GM19438 (cell line): ENCODE data around the gene KCNMB2.

Experiments used
- ATAC-seq: cut with Tn5 transposase; IDR thresholded peaks from one replicate; pipeline ENCODE4 v1.9.1; 2021; ENCODE audit warnings: low read depth; ENCODE audit not compliant: unreplicated experiment

The KCNMB2 gene

DNA sequence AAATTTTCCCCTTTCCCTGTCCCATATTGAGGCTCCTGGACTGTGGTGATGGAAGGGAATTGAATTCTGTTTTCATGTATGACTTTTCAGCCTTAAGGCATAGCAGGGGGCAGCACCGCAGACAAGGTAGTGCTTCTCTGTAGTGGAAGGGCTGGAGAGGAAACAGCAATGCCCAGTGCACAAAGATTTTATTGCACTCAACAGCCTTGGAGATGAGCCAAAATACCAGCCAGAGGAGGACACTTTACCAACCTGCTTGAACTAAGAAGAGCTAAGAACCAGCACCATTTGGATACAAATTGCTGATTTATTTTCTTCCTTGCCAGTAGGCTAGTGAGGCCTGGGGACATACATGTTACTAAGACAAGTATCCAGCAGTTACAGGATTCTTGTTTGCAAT is 98.7 kb downstream of the KCNMB2 start:
- ATAC-seq, result no peak

GRCh38 chr3:178637802-178638201 is 101.6 kb downstream of the KCNMB2 start:
- ATAC-seq, result no peak

- ATAC-seq, result no peak
Observed at GRCh38 chr3:178645503-178645902, 109.3 kb downstream of the KCNMB2 start.

DNA sequence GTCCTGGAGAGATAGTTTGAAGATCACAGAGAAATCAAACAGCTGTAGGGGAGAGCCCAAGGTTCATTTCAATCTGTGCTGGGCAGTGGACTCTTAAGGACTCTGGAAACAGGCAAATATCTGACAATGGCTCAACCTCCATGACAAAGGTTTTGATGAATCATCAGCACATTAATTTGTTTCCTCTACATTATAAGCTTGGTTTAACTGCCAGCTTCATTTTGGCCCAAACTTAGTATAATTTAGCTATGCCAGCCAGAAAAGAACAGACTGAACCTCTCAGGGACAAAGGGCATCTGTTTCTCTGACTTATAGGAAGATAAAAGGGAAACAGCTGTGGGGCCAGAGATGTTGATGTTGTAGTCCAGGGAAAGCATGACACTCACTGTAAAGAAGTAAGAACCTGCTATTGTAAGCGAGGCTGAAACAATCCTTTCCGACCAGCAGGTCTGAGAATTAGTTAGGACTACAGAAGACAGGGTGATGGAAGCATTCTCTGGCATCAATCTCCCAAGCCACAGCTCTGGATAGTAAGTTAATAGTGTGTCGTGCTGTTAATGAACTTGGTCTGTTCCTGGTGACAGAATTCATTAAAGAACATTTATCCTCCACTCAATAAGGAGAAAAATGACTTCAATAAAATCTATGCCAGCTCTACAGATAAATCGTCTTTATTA is 110.1 kb downstream of the KCNMB2 start:
- no peak for ATAC-seq

DNA sequence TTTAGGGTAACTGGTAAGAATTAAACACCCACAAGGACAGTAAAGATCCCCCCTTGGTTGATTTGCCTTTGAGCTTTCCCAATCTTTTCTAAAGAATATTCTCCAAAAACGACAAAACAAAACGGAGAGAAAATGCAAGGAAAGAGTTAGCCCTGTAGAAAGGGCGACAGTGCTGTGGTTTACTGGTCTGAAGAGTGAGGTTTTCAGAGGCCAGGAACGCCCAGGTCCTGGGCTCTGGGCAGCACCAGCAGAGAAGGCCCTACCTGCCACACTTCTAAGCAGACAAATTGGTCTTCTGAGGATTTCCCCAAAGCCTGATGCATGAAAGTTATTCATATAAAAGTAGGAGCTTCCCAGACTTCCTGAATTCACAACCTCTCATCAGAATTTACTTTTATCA is 119.3 kb downstream of the KCNMB2 start:
- ATAC-seq, result no peak

GRCh38 chr3:178658694-178659325 is 122.6 kb downstream of the KCNMB2 start:
- no peak for ATAC-seq

- no peak for ATAC-seq
Observed at GRCh38 chr3:178663201-178663934, 127.1 kb downstream of the KCNMB2 start.

GRCh38 chr3:178665747-178666146 is 129.5 kb downstream of the KCNMB2 start:
- no peak for ATAC-seq

DNA sequence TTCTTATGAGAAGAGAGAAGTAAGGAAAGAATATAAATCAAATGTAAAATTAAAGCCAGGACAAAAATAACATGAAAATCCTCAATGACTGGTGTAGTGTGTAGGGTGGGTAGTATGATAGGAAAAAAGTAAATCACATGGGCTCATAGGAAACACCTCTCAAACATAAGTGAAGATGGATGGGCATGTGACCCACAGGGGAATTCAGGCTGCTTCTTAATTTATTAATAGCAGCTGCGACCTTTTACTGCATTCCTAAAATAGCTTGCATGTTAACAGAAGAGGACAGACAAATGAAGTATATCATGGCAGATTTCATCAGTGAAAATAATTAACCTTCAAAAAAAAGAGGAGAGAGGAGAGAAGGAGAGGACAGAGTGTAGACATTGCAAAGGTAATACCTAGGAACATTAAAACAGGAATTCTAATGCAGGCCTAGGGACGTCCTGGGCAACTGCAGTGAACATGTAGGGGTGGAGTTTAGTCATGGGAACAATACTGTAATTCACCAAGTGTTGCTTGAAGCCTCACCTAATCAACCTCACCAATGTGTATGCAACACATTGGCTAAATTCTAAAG is 132.9 kb downstream of the KCNMB2 start:
- no peak for ATAC-seq

DNA sequence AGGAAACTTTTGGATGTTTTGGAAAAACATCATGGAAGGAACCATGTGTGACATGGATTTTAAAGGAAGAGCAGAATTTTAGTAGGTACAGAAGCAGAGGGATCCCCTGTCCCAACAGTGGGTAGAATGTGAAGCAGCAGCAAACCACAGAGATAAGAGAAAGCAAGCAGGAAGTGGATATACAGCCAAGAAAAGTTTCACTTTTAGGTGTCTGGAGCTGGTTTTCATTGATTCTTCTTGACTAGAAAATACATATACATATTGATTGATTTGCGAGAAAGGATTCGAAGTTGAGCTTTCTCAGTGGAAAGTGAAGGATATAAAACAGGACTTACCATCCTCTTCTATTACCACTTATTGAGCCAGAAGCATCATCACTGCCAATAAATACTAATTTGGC is 133.5 kb downstream of the KCNMB2 start:
- peak; percentile 39 for ATAC-seq

- peak; percentile 37 for ATAC-seq
Observed at GRCh38 chr3:178671377-178671776, 135.1 kb downstream of the KCNMB2 start.

DNA sequence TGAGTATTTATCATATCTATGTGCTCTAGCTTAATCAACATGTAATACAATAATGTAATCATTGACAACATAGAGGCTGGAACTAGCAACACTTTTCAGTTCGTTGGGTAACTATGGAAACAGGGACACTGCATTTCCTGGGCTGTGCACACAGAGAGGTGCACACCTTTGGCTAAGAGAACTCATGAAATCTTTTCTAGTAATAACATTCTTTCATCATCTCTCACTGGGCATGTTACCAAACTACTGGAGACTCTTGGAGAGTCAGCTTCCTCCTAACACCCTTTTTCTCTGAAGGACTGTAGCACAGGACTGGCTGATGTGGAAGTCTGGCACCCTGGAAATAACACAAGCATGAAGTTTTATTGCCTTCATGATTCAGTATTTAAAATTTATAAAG is 135.6 kb downstream of the KCNMB2 start:
- peak; percentile 71 for ATAC-seq

- no peak for ATAC-seq
Observed at GRCh38 chr3:178672275-178672674, 136.0 kb downstream of the KCNMB2 start.

DNA sequence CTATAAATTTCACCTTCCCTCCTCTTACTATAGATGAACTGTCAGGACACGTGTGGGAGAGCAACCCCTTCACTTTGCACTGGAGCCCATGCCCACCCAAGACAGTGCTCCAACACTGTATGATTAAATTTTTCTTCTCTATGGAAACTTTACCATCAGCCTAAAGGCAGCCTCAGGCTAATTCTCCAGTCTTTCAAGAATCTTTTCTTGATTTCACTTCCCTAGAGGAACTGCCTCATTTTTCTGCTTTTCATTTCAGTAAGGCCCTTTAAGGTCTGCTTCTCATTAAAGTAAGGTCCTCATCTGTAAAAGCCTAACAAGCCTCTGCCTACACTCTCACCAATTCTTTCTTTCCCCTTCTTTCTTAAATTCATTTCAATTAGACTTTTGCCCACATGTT is 137.3 kb downstream of the KCNMB2 start:
- no peak for ATAC-seq

DNA sequence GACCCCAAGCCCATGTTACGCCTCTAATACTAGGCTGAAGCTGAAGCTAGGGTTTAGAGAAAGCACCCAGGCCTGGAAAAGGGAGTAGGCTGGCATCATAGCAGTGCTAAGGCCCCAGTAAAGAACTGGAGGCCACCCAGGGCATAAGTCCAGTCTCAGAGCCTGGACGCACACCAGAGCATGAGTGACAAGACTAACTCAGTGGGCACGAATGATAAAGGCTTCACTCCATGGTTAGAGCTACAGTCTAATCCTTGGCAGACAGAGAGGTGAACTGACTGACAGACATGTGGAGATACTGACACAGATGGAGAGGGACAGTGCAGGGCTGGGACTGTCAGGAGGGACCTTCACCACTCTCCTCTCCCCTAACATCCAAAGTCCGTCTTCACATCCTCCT is 139.8 kb downstream of the KCNMB2 start:
- no peak for ATAC-seq

DNA sequence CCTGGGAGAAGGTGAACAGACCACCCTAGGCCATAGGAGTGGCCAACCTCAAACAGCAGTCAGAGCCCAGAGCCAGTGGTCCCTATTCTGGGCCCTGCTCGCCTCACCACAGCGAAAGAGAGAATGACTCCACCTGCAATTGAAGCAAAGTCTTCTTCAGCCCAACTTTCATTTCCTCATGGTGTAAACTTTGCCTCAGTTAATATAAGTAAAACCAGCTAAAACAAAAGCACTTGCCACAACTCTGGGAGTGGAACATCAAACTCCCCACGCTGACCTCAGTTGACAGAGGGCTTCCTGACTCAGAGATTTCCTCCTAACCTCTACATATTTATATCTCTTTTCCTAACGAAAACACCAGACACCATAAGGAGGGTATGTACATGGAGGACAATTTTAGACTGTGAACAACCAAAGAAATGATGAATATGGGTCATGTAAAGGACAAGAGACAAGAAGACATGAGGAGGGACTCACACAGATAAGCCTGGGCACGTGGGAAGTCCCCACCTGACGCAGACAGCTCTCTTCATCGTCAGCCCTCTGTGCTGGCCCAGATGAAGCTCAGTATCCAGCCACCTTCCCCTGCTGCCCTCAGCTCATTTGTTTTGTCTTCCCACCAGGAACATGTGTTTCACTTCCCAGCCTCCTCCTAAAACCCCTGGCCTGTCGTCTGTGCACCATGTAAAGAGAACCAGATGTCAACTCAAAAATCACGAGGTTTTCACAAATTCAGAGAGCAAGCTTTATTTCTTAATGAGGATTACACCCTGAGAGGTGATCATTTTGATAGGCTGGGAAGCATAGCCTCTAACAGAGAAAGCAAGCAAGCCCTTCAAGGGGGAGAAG is 140.9 kb downstream of the KCNMB2 start:
- ATAC-seq, result peak; percentile 92

GRCh38 chr3:178677961-178678360 is 141.7 kb downstream of the KCNMB2 start:
- ATAC-seq, result no peak

DNA sequence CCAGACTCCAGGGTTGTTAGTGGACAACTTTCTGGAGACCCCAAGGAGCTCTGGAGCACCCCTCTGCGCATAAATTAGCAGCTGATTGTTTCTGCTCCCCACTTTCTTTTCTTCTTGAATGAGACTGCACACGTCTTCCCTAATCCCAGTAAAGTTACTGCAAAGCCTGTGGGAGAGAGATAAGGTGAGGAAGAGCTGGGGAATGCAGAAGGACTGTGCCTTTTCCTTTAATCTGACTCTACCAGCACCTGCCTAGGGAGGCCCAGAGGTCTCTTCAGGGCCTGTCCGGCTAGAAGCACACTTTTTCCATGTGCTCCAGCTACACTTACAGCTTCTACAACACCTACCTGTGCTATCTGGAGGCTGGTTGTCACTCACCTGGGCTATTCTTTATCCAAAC is 143.8 kb downstream of the KCNMB2 start:
- ATAC-seq, result no peak

DNA sequence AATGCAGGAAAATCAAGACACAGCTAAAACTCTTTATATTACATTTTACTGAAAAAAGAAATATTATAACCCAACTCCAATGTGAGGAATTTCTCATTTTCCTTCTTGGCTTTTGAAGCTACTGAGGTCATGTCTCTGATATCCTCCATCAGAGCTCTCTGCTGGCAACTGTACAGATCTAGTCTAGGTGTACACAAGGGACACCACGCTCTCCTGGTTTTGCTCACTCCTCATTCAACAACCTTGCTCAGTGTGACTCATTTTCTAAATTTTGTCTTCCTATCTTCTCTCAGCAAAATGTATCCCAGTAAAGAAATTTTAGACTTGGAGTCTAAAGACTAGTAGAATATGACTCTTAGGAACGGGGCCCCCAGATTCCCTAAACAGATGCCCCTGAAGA is 144.3 kb downstream of the KCNMB2 start:
- ATAC-seq, result no peak

GRCh38 chr3:178684881-178685590 is 148.8 kb downstream of the KCNMB2 start:
- ATAC-seq, result peak; percentile 87
